ENCODE data around the gene ASTN2. TPM values are rescaled to one million over a fixed set of nuclear protein-coding genes. Genes with fewer than 3 reads are reported as not detected.

ASTN2 gene
- total RNA-seq, 1 experiment from 2014 or later = 4.8 TPM

DNA sequence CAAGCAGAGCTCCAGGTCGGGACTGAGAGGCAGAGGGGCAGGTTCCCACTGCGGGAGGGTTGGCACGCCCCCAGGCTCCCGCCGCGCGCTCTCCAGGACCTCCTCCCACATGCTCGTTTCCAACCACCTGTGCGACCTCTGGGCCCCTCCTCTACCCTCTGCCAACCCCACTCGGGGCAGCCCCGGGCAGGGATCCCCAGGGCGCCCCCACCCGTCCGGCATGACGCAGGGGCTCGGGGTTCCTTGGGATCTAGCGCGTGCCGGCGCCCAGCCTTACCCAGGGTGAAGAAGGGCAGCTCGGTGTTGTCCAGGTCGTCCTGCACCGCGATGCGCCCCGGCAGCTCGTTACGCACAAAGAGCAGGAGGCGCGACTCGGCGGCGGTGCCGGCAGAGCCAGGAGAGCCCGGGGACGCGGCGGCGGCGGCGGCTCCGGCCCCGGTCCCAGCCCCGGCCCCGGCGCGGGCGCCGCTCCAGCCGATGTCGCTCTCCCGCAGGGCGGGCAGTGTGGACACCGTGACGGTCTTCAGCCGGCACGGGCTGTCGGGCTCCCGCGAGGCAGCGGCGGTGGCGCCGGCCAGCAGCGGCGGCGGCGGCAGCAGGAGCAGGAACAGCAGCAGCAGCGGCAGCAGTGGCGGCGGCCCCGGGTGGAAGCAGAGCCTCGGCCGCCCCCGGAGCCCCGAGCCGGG is 494 bp downstream of the ASTN2 start (continued):
- TF ChIP-seq TCF7L2 (IDR thresholded peaks at IDR 0.05; ENCODE audit: borderline replicate concordance, extremely low read depth, insufficient read depth, insufficient read length) (no peak), ZFX (IDR thresholded peaks at IDR 0.05) (no peak), EZH2 (IDR thresholded peaks at IDR 0.05) (no peak), EZH2phosphoT487 (IDR thresholded peaks at IDR 0.05; ENCODE audit: borderline replicate concordance) (no peak)

DNA sequence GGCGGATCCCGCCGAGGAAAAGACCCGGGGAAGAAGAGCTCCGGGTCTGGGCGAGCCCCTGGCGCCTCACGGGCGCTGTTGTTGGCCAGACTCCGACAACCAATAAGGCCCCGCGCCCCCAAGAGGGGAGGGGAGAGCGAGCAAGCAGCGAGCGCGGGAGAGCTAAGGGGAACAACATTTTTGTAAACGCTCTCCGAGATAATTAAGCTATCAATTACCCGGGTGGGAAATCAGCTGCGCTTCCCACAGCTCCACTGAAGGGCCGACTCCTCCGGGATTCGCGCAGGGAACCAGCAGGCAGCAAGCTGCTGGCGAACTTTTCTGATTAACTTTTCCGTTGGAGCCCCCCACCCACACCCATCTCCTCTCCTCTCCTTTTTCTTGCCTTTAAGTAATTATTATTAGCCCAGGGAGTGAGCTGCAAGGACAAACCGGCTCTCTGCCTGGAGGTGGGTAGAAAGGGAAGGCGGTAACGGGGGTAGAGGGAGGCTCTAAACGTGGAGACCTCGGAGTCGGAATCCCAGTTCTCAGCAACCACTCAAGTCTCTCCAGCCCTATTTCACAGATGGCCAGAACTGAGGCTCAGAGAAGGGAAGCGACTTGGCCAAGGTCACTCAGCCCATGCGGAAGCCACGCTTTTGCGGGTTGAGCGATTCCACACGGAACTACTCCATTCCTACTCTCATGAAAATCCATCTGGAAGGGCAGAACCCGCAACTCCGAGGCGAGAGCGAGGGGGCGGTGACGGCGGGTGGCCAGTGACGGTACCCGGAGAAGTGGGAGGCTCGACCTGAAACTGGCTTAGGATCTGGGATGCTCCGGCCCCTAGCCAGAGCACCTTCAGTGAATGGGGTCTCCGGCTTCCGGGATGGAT is 1.3 kb downstream of the ASTN2 start:
- no peak overlapping the region for H2AFZ ChIP-seq (ENCODE audit: low read depth, low read length, poor library complexity, severe bottlenecking)
- ATAC-seq (no peak), DNase-seq (ENCODE audit: low read depth, low spot score) (no peak)
- intact Hi-C loops (cut with micrococcal nuclease) = loop anchor here (10.0 kb wide), 1 partner anchor 679 kb away; no protein-coding TSS in a partner anchor
- POLR2A ChIA-PET = no interaction called here
- no peaks in the 10 kb centered on the region for H3K79me2 ChIP-seq (ENCODE audit: insufficient read depth, low read length)
- no peaks in the 10 kb centered on the region for H3K27me3 ChIP-seq (ENCODE audit: insufficient read depth, low read length)
- H4K20me1 ChIP-seq (ENCODE audit: insufficient read depth) = no peaks in the 10 kb centered on the region
- RAD21 ChIA-PET (ENCODE audit: low non-redundant PET in 1 of 2, low total read pairs in 2 of 2, uncharacterized antibody in 2 of 2, unreplicated experiment in 2 of 2) = no interaction called here
- CTCF ChIA-PET = no interaction called here
- H3K9me2 ChIP-seq (ENCODE audit: insufficient read depth) = no peaks in the 10 kb centered on the region
- H3K4me2 ChIP-seq (ENCODE audit: low read length) = no peak overlapping the region
- BruUV-seq (replicated peaks) = no TSS peak
- H3K4me3 ChIP-seq (replicated peaks in 1 of 2; ENCODE audit: low read depth in 1 of 2, low read length in 2 of 2) = no peak overlapping the region
- H3K4me1 ChIP-seq (ENCODE audit: control insufficient read depth in 1 of 2, insufficient read depth in 2 of 2, low read length in 2 of 2) = no peaks in the 10 kb centered on the region
- no peak overlapping the region for H3K27ac ChIP-seq (ENCODE audit: low read depth, low read length)
- no peaks in the 10 kb centered on the region for H3K36me3 ChIP-seq (ENCODE audit: control insufficient read depth in 1 of 2, insufficient read depth in 2 of 2, low read length in 2 of 2)
- TF ChIP-seq YY1 (IDR thresholded peaks at IDR 0.05; ENCODE audit: extremely low read depth, insufficient replicate concordance, low read depth, low read length) = no peak
- no peak for TF ChIP-seq CEBPB (IDR thresholded peaks at IDR 0.05; ENCODE audit: low read depth)
- TF ChIP-seq ELF1 (IDR thresholded peaks at IDR 0.05; ENCODE audit: borderline replicate concordance, low read depth) = no peak
- TF ChIP-seq ZFX (IDR thresholded peaks at IDR 0.05) = no peak
- no peak for TF ChIP-seq SIN3A (IDR thresholded peaks at IDR 0.05; ENCODE audit: low read depth)
- TF ChIP-seq, protein P1, sequence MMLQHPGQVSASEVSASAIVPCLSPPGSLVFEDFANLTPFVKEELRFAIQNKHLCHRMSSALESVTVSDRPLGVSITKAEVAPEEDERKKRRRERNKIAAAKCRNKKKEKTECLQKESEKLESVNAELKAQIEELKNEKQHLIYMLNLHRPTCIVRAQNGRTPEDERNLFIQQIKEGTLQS (IDR thresholded peaks at IDR 0.05) = no peak
- TF ChIP-seq, protein P2, sequence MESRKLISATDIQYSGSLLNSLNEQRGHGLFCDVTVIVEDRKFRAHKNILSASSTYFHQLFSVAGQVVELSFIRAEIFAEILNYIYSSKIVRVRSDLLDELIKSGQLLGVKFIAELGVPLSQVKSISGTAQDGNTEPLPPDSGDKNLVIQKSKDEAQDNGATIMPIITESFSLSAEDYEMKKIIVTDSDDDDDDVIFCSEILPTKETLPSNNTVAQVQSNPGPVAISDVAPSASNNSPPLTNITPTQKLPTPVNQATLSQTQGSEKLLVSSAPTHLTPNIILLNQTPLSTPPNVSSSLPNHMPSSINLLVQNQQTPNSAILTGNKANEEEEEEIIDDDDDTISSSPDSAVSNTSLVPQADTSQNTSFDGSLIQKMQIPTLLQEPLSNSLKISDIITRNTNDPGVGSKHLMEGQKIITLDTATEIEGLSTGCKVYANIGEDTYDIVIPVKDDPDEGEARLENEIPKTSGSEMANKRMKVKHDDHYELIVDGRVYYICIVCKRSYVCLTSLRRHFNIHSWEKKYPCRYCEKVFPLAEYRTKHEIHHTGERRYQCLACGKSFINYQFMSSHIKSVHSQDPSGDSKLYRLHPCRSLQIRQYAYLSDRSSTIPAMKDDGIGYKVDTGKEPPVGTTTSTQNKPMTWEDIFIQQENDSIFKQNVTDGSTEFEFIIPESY (IDR thresholded peaks at IDR 0.05; ENCODE audit: extremely low read depth, insufficient replicate concordance, low read length) = no peak
- TF ChIP-seq FOSL1 (IDR thresholded peaks at IDR 0.05; ENCODE audit: low read depth) = no peak
- TF ChIP-seq POLR2A (IDR thresholded peaks at IDR 0.05; ENCODE audit: borderline replicate concordance, extremely low read depth, insufficient read depth, insufficient read length) = no peak
- TF ChIP-seq, protein P3, sequence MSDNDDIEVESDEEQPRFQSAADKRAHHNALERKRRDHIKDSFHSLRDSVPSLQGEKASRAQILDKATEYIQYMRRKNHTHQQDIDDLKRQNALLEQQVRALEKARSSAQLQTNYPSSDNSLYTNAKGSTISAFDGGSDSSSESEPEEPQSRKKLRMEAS (IDR thresholded peaks at IDR 0.05) = no peak
- H3K9me3 ChIP-seq (ENCODE audit: control insufficient read depth in 1 of 2, insufficient read depth in 1 of 2, low read depth in 1 of 2, low read length in 2 of 2) = peaks cover 0 to 9% of the 10 kb centered on the region in 2 experiments; a peak in 2 of 4 replicates
- H3K9ac ChIP-seq (ENCODE audit: low read length) = no peak overlapping the region
